ENCODE results near the gene RNU6-9.

- TF ChIP-seq CTCF (conservative IDR thresholded peaks at IDR 0.05; ENCODE audit: low read depth, low read length) (no peak), EZH2 (IDR thresholded peaks at IDR 0.05; ENCODE audit: low read length, unreplicated experiment) (no peak), EZH2phosphoT487 (IDR thresholded peaks at IDR 0.05; ENCODE audit: borderline replicate concordance, low read length) (no peak)
These were observed 6.7 kb downstream of the RNU6-9 start for GRCh38 chr19:900043-900301.
